ENCODE measurements around the gene SPAG6. TPM values are rescaled to one million over a fixed set of nuclear protein-coding genes. Genes with fewer than 3 reads are reported as not detected.
A peak's percentile ranks its signal among the peaks of the same experiment; 100 is the strongest.

Gene SPAG6
- total and polyA plus RNA-seq, 8 donors: 0.08 to 1.3 (median 0.41) TPM; not detected in 1

DNA sequence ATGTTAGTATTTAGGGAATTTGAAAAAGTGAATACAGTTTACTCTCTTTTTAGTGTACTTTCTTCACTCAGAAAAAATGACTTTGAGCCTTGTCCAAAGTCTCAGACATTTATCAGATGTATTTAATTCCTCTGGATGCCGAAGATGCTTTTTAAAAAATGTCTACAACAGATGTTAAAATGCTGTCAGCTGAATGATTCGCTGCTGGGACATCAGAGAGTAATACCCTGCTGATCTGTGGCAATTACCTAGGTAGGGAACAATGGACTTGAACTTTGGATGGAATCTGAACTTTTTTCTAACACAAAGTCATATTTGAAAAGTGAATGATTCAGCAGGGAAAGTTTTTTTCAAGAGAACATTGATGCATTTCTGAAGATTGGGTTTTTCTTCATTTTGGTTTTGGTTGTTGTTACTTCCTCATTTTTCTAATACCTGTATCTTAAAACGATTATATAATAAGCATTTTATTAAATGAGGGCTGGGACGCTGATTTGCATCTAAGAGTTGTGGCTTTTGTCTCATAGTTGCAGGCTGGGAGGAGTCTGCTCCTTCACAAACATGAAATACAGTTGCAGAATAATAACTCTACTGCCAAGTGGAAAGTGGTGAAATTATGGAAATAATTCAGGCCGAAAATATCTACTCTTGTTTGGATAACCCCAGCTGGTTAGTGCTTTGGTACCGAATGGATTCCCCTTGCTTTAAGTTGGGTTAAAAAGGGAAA is 98.0 kb downstream of the SPAG6 start:
- intact Hi-C loops (cut with DNase I): no loop called here
- FAIRE-seq: no peak
- WGBS, 2 donors: 71 to 80% methylated on average over 6 of the region's 6 CpGs
- Histone ChIP-seq H3K4me1 (peaks cover 0 to 11% (median 0%) of the 10 kb centered on the region in 3 donors), H3K4me3 (no peak overlapping the region), H3K27ac (no peak overlapping the region), H3K27me3 (no peaks in the 10 kb centered on the region), H3K36me3 (no peaks in the 10 kb centered on the region), H3K9me3 (no peaks in the 10 kb centered on the region)
- TF ChIP-seq, protein P1, sequence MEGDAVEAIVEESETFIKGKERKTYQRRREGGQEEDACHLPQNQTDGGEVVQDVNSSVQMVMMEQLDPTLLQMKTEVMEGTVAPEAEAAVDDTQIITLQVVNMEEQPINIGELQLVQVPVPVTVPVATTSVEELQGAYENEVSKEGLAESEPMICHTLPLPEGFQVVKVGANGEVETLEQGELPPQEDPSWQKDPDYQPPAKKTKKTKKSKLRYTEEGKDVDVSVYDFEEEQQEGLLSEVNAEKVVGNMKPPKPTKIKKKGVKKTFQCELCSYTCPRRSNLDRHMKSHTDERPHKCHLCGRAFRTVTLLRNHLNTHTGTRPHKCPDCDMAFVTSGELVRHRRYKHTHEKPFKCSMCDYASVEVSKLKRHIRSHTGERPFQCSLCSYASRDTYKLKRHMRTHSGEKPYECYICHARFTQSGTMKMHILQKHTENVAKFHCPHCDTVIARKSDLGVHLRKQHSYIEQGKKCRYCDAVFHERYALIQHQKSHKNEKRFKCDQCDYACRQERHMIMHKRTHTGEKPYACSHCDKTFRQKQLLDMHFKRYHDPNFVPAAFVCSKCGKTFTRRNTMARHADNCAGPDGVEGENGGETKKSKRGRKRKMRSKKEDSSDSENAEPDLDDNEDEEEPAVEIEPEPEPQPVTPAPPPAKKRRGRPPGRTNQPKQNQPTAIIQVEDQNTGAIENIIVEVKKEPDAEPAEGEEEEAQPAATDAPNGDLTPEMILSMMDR (IDR thresholded peaks at IDR 0.05): no peak
- no peak for ATAC-seq
- DNase-seq: no peak

DNA sequence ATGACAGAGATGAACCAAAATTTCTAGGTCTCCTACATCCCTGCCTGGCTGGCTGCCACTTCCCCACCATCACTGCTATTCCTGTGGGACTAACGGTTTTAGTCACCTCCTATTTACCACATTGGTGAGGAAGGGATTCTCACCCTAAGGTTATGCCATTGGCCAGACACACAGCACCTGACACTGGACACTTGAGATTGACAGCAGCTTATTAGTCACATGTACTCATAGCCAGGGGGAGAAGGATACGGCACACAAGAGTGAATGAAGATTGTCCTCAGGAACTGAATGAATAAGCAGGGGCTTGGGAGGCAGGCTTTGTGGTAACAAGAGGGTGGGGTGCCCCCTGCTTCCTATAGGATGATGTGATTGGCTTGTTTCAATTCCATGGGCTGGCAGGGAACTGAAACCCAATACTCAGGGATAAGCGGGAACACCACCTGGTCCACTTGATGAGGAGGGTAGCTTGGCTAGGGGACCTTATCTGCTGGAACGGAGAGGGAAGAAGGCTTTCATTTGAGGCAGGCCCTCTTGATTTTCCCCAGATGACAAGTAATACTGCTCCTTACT is 99.0 kb downstream of the SPAG6 start:
- Histone ChIP-seq H3K27ac (no peak overlapping the region), H3K9me3 (no peaks in the 10 kb centered on the region), H3K36me3 (no peaks in the 10 kb centered on the region), H3K27me3 (no peaks in the 10 kb centered on the region), H3K4me3 (no peak overlapping the region), H3K4me1 (peaks cover 0 to 5% (median 0%) of the 10 kb centered on the region in 3 donors)
- ATAC-seq (no peak), DNase-seq (no peak), FAIRE-seq (no peak)
- TF ChIP-seq, protein P1 (IDR thresholded peaks at IDR 0.05): no peak
- WGBS, 2 donors: 91 to 94% methylated on average over 4 of the region's 4 CpGs
- intact Hi-C loops (cut with DNase I): no loop called here

DNA sequence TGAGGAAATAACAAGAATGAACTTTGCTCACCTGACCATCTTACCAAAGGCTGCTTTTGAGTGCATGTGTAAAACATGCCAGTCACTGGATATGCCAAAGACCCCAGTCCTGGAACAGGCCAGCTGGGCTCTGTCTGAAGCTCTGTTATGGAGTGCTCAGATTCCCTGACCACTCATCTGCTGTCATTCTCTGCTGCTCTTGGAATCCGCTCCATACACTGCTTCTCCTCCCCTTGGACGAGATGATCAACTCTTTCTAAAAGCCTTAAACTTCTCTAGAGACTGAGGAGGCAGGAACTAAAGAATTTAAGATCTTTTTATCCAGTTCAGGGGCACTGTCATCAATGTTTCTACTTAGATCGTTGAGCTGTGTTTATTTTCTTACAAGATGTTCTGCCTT is 100.2 kb downstream of the SPAG6 start:
- WGBS, 2 donors: 64 to 66% methylated on average over 3 of the region's 3 CpGs
- DNase-seq: no peak
- intact Hi-C loops (cut with DNase I): no loop called here
- Histone ChIP-seq H3K27me3 (no peaks in the 10 kb centered on the region), H3K36me3 (no peaks in the 10 kb centered on the region), H3K4me3 (no peak overlapping the region), H3K9me3 (no peaks in the 10 kb centered on the region), H3K4me1 (peaks cover 0 to 5% (median 0%) of the 10 kb centered on the region in 3 donors), H3K27ac (no peak overlapping the region)
- TF ChIP-seq, protein P1 (IDR thresholded peaks at IDR 0.05): no peak
- ATAC-seq: no peak
- no peak for FAIRE-seq

DNA sequence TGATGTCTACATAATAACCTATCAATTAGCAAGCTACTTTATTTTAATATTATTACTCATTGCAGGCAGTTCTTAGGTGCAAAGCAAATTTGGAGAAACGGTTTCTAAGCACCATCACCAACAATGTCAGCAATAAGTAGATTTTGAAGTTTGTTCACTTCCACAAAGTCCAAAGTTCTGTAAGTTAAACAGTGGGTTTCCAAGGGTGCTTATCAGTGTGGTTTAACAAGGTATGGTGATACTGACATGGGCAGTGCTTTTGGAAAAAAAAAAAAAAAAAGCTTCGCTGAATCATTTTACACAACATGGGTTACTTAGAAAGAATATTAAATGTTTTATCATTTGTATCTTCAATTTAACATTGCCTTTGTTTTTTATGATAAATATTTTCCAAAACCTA is 101.8 kb downstream of the SPAG6 start:
- no peak for FAIRE-seq
- DNase-seq: no peak
- Histone ChIP-seq H3K36me3 (no peaks in the 10 kb centered on the region), H3K4me3 (no peak overlapping the region), H3K27me3 (no peaks in the 10 kb centered on the region), H3K9me3 (no peaks in the 10 kb centered on the region), H3K4me1 (peaks cover 0 to 5% (median 0%) of the 10 kb centered on the region in 3 donors), H3K27ac (no peak overlapping the region)
- intact Hi-C loops (cut with DNase I): no loop called here
- ATAC-seq: peak in 3 of 4 donors; percentile 43 to 66 (median 61)
- TF ChIP-seq, protein P1 (IDR thresholded peaks at IDR 0.05): no peak
- 25 to 29% methylated on average over 2 of the region's 2 CpGs for WGBS, 2 donors

DNA sequence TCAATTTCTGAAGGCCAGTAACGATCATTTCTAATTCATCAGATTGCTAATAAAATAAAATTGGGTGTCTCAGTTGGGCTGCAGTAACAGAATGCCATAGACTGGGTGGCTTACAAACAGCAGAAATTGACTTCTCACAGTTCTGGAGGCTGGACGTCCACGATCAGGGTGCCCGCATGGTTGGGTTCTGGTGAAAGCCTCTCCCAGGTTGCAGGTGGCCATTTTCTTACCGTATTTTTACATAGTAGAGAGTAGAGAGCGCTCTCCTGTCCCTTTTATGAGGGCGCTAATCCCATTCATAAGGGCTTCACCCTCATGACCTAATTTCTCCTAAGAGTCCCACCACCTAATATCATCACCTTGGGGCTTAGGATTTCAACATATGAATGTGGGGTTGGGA is 106.0 kb downstream of the SPAG6 start:
- H3K36me3 ChIP-seq: no peaks in the 10 kb centered on the region
- TF ChIP-seq, protein P1 (IDR thresholded peaks at IDR 0.05): no peak
- H3K9me3 ChIP-seq: no peaks in the 10 kb centered on the region
- no peaks in the 10 kb centered on the region for H3K27me3 ChIP-seq
- no peak for DNase-seq
- H3K27ac ChIP-seq: no peak overlapping the region
- no peak for FAIRE-seq
- ATAC-seq: no peak
- intact Hi-C loops (cut with DNase I): no loop called here
- H3K4me3 ChIP-seq: no peak overlapping the region
- 95 to 96% methylated on average over 7 of the region's 7 CpGs for WGBS, 2 donors
- peaks cover 0 to 5% (median 0%) of the 10 kb centered on the region in 3 donors for H3K4me1 ChIP-seq

Data from pancreas (tissue), 10 donors.